Activated CD4-positive, alpha-beta memory T cell treated with anti-CD3 and anti-CD28 coated beads for 36 hours (primary cell): ENCODE results near the gene SYF2. TPM values are rescaled to one million over a fixed set of nuclear protein-coding genes. Genes with fewer than 3 reads are reported as not detected.
A peak's percentile ranks its signal among the peaks of the same experiment; 100 is the strongest.
"Not testable (repeated sequence)": the region's sequence is repeated elsewhere in the genome, so short reads cannot be mapped to it uniquely, and the experiment has no call there.

Source experiments
- CTCF ChIA-PET: fragments of 350-600 bp; sonication (Branson Sonifier 250); formaldehyde crosslinking; loops from one replicate; lab custom pipeline; 2021; ENCODE audit warnings: antibody characterized with exemption, inconsistent platforms; lab: Charles Lee
- POLR2A ChIA-PET: fragments of 350-600 bp; sonication (Branson Sonifier 250); formaldehyde crosslinking; loops from one replicate; lab custom pipeline; 2021; ENCODE audit warnings: antibody characterized with exemption; lab: Charles Lee
- DNase-seq: peaks from one replicate; pipeline ENCODE4 v3.0.0-alpha.2; 2020
- H3K27ac Mint-ChIP-seq: one replicate; pipeline ENCODE4 v1.8.0; 2021; ENCODE audit warnings: mixed read lengths
- H3K27me3 Mint-ChIP-seq: one replicate; pipeline ENCODE4 v1.8.0; 2021; ENCODE audit warnings: mixed read lengths
- H3K36me3 Mint-ChIP-seq: one replicate; pipeline ENCODE4 v1.8.0; 2021; ENCODE audit warnings: mixed read lengths
- H3K4me1 Mint-ChIP-seq: one replicate; pipeline ENCODE4 v1.8.0; 2021; ENCODE audit warnings: low read depth, mixed read lengths
- H3K4me3 Mint-ChIP-seq: one replicate; pipeline ENCODE4 v1.8.0; 2021; ENCODE audit warnings: mild to moderate bottlenecking, mixed read lengths
- H3K9me3 Mint-ChIP-seq: one replicate; pipeline ENCODE4 v1.8.0; 2021; ENCODE audit warnings: mixed read lengths
- intact Hi-C: fragments of 100-400 bp; cut with micrococcal nuclease; formaldehyde crosslinking; loops from one replicate; pipeline ENCODE4 v1.15.1; 2023
- total RNA-seq, 2 experiments: library from RNA; stranded (reverse); gene quantifications; one replicate each; pipeline ENCODE4 v1.2.3, GENCODE V29; 2021

The SYF2 gene
- total RNA-seq, 2 experiments from 2014 or later = 45.1 to 45.6 TPM

DNA sequence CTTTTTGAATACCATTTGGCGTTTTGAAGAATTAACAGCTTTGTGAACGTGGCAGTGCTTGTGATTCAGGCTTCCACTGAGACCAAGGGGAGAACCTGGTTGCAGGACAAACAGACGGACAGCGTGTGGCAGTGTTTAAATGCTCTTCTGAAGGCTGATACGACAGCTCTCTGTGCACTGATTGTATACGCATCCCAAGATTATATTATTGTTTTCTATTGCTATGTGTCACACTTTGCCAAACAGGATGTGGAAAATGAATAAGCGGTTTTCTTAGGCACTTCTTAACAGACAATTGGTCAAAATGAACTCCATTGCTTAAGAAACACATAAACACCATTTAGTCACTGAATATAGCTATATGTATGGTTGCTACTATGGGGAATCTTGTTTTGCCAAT lies 27.5 kb upstream of the SYF2 start:
- DNase-seq, H3K27me3 Mint-ChIP-seq, CTCF ChIA-PET, intact Hi-C loops, H3K36me3 Mint-ChIP-seq, H3K4me3 Mint-ChIP-seq, H3K9me3 Mint-ChIP-seq: not testable (repeated sequence)
- H3K27ac Mint-ChIP-seq = peak overlapping the region; percentile 28
- H3K4me1 Mint-ChIP-seq = peaks cover 26% of the 10 kb centered on the region
- POLR2A ChIA-PET = interaction anchor here (1.0 kb wide), 1 partner anchor 12 kb away, joined by 3 read pairs; the partner anchor contains the start of gene RSRP1

DNA sequence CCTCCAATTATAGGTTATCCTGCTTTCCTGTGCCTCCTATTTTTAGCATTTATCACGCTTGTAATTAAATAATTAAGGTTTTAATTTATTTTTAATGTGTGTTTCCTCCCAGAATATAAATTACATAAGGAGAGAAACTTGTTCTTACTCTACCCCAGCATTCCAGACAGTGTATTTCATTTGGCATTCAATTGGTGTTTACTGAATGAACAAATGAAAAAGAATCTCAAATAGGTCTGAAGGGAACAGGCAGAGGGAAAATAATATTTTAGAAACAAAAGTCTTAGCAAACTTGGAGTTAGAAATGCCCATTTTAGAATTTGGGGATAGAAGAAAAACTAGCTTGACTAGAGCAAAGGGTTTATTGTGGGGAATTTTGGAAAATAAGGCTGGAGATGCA lies 24.9 kb upstream of the SYF2 start:
- Mint-ChIP-seq H3K27ac (no peak overlapping the region), H3K27me3 (no peaks in the 10 kb centered on the region), H3K4me1 (peaks cover 19% of the 10 kb centered on the region), H3K36me3 (peaks cover 2% of the 10 kb centered on the region), H3K4me3 (no peak overlapping the region), H3K9me3 (no peaks in the 10 kb centered on the region)
- no peak for DNase-seq
- POLR2A ChIA-PET = interaction anchor here (1.1 kb wide), 1 partner anchor 10 kb away, joined by 3 read pairs; the partner anchor contains the start of gene RSRP1
- CTCF ChIA-PET = interaction anchor here (0.6 kb wide), 1 partner anchor 441 kb away, joined by 4 read pairs; no protein-coding TSS in a partner anchor
- intact Hi-C loops = no loop called here

DNA sequence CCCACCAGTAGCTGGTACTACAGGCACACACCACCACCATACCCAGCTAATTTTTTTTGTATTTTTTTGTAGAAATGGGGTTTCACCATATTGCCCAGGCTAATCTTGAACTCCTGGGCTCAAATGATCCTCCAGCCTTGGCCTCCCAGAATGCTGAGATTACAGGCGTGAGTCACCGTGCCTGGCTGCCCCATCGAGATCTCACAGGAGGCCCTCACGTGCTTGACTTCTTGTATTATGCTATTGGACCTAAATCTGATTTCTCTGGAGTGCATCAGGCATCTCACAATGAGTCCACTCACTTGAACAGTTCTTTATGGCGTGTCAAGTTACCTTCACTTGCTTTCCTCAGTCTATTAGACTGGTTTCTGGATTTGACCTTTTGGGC lies 24.3 kb upstream of the SYF2 start:
- H3K27me3 Mint-ChIP-seq = no peaks in the 10 kb centered on the region
- intact Hi-C loops = no loop called here
- H3K36me3 Mint-ChIP-seq = peaks cover 2% of the 10 kb centered on the region
- H3K4me1 Mint-ChIP-seq = peaks cover 17% of the 10 kb centered on the region
- H3K27ac Mint-ChIP-seq = no peak overlapping the region
- no peak for DNase-seq
- CTCF ChIA-PET = interaction anchor here (0.6 kb wide), 2 partner anchors 442 to 547 kb away, joined by 3 to 4 read pairs; no protein-coding TSS in a partner anchor
- POLR2A ChIA-PET = interaction anchor here (1.2 kb wide), 1 partner anchor 9 kb away, joined by 8 read pairs; the partner anchor contains the start of gene RSRP1
- H3K4me3 Mint-ChIP-seq = no peak overlapping the region
- H3K9me3 Mint-ChIP-seq = no peaks in the 10 kb centered on the region

DNA sequence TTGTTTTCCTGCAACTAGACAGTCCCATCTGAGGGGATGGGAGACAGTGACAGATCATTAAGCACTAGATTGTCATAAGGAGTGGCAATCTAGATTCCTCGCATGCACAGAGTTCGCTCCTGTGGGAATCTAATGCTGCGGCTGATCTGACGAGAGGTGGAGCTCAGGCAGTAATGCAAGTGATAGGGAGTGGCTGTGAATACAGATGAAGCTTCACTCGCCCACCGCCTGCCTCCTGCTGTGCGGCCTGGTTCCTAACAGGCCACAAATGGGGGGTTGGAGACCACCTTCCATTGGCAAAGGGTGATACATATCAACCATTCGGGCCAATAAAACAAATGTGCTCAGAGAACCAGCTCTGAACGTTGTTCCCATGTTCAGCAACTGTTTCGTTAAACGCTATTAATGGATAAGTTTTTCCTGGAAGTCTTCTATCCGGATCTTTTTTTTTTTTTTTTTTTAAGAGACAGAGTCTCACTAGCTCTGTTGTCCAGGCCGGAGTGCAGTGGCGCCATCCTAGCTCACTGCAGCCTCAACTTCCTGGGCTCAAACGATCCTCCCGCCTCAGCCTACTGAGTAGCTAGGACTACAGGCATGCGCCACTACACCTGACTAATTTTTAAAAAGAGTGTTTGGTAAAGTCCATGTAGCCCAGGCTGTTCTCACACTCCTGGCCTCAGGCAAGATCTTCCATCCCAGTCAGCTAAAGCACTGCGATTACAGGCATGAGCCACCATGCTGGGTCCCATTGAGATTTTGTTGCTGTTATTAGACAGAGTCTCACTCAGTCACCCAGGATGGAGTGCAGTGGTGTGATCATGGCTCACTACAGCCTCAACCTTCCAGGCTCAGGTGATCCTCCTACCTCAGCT lies 23.6 kb upstream of the SYF2 start:
- Mint-ChIP-seq H3K27ac (no peak overlapping the region), H3K36me3 (peaks cover 2% of the 10 kb centered on the region), H3K9me3 (no peaks in the 10 kb centered on the region), H3K27me3 (no peaks in the 10 kb centered on the region), H3K4me1 (peaks cover 16% of the 10 kb centered on the region), H3K4me3 (no peak overlapping the region)
- intact Hi-C loops = no loop called here
- ChIA-PET CTCF (interaction anchor here (0.6 to 0.7 kb wide), 2 partner anchors 16 to 546 kb away, joined by 3 read pairs; no protein-coding TSS in a partner anchor), POLR2A (interaction anchor here (1.2 kb wide), 1 partner anchor 9 kb away, joined by 8 read pairs; the partner anchor contains the start of gene RSRP1)
- DNase-seq = no peak

DNA sequence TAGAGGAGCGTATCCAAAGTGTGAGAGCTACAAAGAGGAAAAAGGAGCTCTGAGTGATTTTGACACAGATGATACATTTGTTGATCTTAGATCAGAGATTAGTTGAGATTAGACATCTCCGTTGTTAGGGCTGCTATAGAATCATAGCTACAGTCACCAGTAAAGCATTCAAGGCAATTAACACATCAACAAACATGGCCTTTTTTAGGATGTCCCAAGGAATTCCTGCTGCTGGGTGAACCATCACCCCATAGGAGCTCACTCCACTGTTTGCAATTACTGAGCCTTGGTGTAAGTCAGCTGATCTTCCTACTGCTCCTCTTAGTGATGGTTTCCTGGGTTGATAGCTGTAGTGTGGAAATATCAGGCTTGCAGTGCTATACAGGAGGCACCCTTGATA lies 21.6 kb upstream of the SYF2 start:
- Mint-ChIP-seq H3K9me3 (no peaks in the 10 kb centered on the region), H3K36me3 (peaks cover 2% of the 10 kb centered on the region), H3K4me3 (no peak overlapping the region), H3K4me1 (peaks cover 3% of the 10 kb centered on the region), H3K27me3 (no peaks in the 10 kb centered on the region), H3K27ac (no peak overlapping the region)
- ChIA-PET CTCF (no interaction called here), POLR2A (interaction anchor here (0.8 to 1.2 kb wide), 2 partner anchors 14 to 21 kb away, joined by 3 read pairs; partner anchors contain the start of gene SYF2)
- intact Hi-C loops = no loop called here
- DNase-seq = no peak

DNA sequence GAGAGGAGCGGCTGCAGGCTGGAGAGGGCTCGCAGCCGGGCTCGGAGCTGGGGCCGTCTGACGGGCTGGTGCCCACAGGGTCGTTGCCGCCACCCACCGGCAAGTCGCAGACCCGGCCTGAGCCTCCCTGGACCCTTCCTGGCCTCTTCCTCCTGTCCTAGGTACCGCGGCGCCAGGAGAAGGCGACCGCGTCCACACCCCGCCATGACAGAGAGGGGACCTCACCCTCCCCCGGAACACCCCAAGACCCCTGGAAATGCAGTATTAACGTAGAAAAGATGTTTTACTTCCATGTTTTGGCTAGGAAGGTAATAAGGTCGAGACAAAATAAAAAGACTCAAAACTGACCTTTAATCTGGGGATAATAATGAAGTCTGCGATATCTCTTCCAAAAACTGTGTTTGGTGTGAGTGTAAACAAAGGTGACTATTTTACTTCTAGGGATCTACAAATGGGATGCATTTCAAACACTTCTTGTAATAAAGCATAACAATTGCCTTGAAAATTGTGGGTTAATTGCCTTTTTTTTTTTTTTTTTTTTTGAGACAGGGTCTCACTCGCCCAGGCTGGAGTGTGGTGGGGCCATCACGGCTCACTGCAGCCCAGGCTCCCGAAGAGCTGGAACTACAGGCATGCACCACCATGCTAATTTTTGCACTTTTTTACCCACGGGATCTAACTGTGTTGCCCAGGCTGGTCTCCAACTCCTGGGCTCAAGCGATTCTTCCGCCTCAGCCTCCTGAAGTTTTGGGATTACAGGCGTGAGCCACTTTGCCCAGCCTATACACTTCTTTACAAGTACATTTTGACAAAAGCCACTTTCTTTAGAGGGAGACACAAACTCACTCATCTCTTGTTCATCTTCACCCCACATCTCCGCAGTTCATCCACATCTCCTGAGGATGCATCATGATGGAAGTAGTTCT lies 15.8 kb upstream of the SYF2 start:
- ChIA-PET POLR2A (interaction anchor here (0.5 to 1.9 kb wide), 12 partner anchors 8 to 644 kb away, joined by 3 to 29 read pairs (median 3); partner anchors contain the start of genes CLIC4 and SYF2), CTCF (interaction anchor here (0.9 to 1.4 kb wide), 3 partner anchors 8 to 273 kb away, joined by 3 to 7 read pairs (median 3); partner anchors contain the start of gene SYF2)
- H3K36me3 Mint-ChIP-seq = peaks cover 43% of the 10 kb centered on the region
- peak overlapping the region; percentile 95 for H3K4me3 Mint-ChIP-seq
- peaks cover 3% of the 10 kb centered on the region for H3K27me3 Mint-ChIP-seq
- H3K9me3 Mint-ChIP-seq = no peaks in the 10 kb centered on the region
- H3K4me1 Mint-ChIP-seq = peaks cover 34% of the 10 kb centered on the region
- intact Hi-C loops = loop anchor here (1.0 to 2.0 kb wide), 3 partner anchors 15 to 183 kb away; partner anchors contain the start of genes MACO1 and TMEM50A
- no peak for DNase-seq
- peak overlapping the region; percentile 99 for H3K27ac Mint-ChIP-seq

DNA sequence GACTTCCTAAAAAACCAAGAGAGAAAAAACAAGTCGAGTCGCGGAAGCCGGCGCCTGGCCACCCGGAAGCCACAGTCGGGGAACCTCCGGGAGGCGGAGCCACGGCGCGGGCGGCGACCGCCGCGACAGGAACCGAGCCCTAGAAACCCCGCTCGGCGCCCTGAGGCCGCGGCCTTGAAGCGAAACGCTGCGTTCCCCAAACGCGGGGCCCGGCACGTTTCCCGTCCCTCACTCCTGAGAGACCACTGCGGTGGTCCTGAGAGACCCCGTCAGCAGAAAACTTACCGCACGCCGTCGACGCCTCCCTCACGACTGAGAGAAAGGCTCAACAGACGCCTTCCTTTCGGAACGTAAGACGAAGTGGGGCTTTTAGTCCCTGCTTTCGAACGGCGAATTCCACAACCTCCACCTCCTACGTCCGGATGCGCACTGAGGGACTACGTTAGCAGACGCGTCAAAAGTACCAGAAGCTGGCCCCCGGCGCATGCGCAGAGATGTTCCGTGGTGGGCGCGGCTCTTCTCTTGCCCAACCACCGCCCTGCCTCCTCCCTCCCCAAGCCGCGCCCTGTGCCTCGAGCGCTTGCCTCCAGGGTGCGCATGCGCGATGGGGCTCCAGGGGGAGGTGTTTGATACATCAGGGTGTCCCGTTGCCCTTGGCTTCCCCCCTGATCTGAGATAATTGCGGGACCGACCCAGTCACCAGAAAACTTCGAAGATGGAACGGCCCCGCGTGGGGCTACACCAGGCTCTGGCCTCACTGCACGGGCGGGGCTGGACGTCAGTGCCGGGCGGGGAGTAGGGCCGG lies 14.9 kb upstream of the SYF2 start, which contains the start of gene RSRP1:
TSS of gene RSRP1 (minus strand) at position 431 of the 805 bp plus-strand sequence. CDS start 491 bp downstream, outside the sequence.
- peak; percentile 100 for DNase-seq
- POLR2A ChIA-PET = interaction anchor here (0.5 to 1.9 kb wide), 12 partner anchors 8 to 645 kb away, joined by 3 to 29 read pairs (median 3); partner anchors contain the start of genes CLIC4 and SYF2
- peak within 1 kb of the TSS; percentile 95 for H3K4me3 Mint-ChIP-seq
- H3K36me3 Mint-ChIP-seq = peaks cover 51% of the 10 kb centered on the region
- CTCF ChIA-PET = interaction anchor here (0.9 to 1.4 kb wide), 2 partner anchors 15 to 274 kb away, joined by 3 to 7 read pairs; partner anchors contain the start of gene SYF2
- peaks cover 3% of the 10 kb centered on the region for H3K27me3 Mint-ChIP-seq
- peak within 1 kb of the TSS; percentile 99 for H3K27ac Mint-ChIP-seq
- H3K9me3 Mint-ChIP-seq = no peaks in the 10 kb centered on the region
- H3K4me1 Mint-ChIP-seq = peaks cover 41% of the 10 kb centered on the region
- intact Hi-C loops = loop anchor here (1.0 to 2.0 kb wide), 3 partner anchors 14 to 184 kb away; partner anchors contain the start of genes MACO1 and TMEM50A

DNA sequence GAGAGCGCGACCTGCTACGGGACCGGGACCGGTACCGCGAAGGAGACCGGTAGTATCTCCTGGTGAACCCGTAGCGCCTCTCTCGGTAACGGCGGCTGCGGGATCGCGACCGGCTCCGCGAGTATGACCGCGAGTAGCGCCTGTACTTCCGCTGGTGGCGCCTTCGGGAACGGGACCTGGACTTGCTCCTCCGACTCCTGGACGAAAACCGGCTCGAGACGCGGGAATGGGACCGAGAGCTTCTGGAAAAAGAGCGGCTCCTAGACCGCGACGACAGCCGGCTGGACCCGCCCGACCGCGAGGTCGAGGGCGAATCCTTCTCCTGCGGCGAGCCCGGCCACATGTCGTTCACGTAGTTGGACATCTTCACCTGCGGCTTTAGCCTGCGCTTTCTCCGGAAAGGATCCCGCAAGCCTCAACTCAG lies 14.3 kb upstream of the SYF2 start:
- H3K4me3 Mint-ChIP-seq = peak overlapping the region; percentile 95

DNA sequence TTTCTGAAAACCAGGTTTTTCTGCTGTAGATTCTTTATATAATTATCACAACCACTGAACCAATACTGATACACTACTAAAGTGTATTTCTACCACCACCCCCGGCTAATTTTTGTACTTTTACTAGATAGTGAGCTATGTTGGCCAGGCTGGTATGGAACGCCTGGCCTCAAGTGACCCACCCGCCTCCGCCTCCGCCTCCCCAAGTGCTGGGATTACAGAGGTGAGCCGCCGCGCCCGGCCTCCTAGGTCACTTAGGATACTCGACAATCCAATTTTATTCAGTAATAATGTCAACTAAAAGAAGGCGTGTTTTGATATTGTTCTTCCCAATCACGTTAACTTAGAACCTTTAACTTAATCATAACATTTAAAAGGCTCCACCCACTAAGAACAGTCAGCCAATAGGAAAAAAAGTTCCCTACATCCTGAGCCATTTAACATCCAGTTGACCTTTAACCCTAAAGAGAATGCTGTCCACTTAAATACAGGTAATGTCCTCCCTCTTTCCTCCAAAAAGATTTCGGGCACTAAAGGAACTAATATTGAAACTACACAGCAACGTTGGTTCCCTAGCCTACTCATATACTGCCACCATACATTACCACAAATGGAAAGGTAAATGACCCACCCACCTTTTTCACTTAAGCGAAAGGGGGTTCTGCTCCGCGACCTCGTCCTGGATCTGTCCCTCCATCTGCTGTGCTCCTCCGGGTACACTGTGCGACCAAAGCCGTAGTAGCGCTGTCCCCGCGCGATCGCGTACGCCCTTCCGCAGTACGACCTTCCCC lies 13.7 kb upstream of the SYF2 start:
- Mint-ChIP-seq H3K27me3 (peaks cover 3% of the 10 kb centered on the region), H3K9me3 (no peaks in the 10 kb centered on the region), H3K4me1 (peaks cover 44% of the 10 kb centered on the region), H3K4me3 (peak overlapping the region; percentile 95), H3K36me3 (peaks cover 52% of the 10 kb centered on the region), H3K27ac (peak overlapping the region; percentile 99)
- ChIA-PET CTCF (no interaction called here), POLR2A (interaction anchor here (1.9 to 2.0 kb wide), 2 partner anchors 13 to 14 kb away, joined by 10 to 29 read pairs; partner anchors contain the start of gene SYF2)
- intact Hi-C loops = loop anchor here (2.0 kb wide), 2 partner anchors 93 to 185 kb away; partner anchors contain the start of genes MACO1 and TMEM50A
- no peak for DNase-seq

More for the DNA sequence above, 14.3 kb upstream of the SYF2 start:
- intact Hi-C loops = loop anchor here (1.0 to 2.0 kb wide), 3 partner anchors 13 to 184 kb away; partner anchors contain the start of genes MACO1 and TMEM50A
- Mint-ChIP-seq H3K27ac (peak overlapping the region; percentile 99), H3K27me3 (peaks cover 3% of the 10 kb centered on the region), H3K9me3 (no peaks in the 10 kb centered on the region), H3K36me3 (peaks cover 52% of the 10 kb centered on the region), H3K4me1 (peaks cover 44% of the 10 kb centered on the region)
- CTCF ChIA-PET = interaction anchor here (1.4 kb wide), 1 partner anchor 14 kb away, joined by 7 read pairs; the partner anchor contains the start of gene SYF2
- peak; percentile 47 for DNase-seq
- POLR2A ChIA-PET = interaction anchor here (1.0 to 1.9 kb wide), 3 partner anchors 10 to 184 kb away, joined by 5 to 29 read pairs (median 8); partner anchors contain the start of gene SYF2
